SU-DHL-6 (cell line): ENCODE results near the gene MFSD6.

Experiments
- CTCF ChIP-seq: fragments of 200-600 bp; sonication (generic); IDR thresholded peaks from one replicate; pipeline ENCODE4 v1.5.1; 2017; ENCODE audit warnings: antibody characterized with exemption, mild to moderate bottlenecking, low read length, moderate library complexity; ENCODE audit not compliant: insufficient read depth, poor library complexity, severe bottlenecking
- EZH2phosphoT487 ChIP-seq: fragments of 200-600 bp; sonication (generic), shearing (Covaris generic); conservative IDR thresholded peaks from 2 replicates; pipeline ENCODE4 v1.6.1; 2018; ENCODE audit warnings: mild to moderate bottlenecking, antibody characterized with exemption, low read length, moderate library complexity, mixed read lengths

- no peak for TF ChIP-seq CTCF
- TF ChIP-seq EZH2phosphoT487: no peak
These were observed 20.7 kb upstream of the MFSD6 start for GRCh38 chr2:190387422-190387821.
